Osteoblast (primary cell): Measurements from ENCODE around the gene MMEL1. TPM values are rescaled to one million over a fixed set of nuclear protein-coding genes. Genes with fewer than 3 reads are reported as not detected.

Experiments used
- DNase-seq: peaks from one replicate; pipeline ENCODE4 v3.0.0; 2011; ENCODE audit warnings: low spot score, mixed read lengths; ENCODE audit not compliant: insufficient read length; ENCODE audit errors: missing footprints
- H2AFZ ChIP-seq: 2 replicates; pipeline ENCODE4 v1.6.0; 2011; ENCODE audit warnings: mild to moderate bottlenecking, low read length
- H3K27ac ChIP-seq: 2 replicates; pipeline ENCODE4 v1.5.1; 2011; ENCODE audit warnings: mild to moderate bottlenecking, low read depth, low read length, moderate library complexity
- H3K27me3 ChIP-seq: 2 replicates; pipeline ENCODE4 v1.6.0; 2012; ENCODE audit warnings: mild to moderate bottlenecking, control low read depth, inconsistent platforms, low read length, moderate library complexity; ENCODE audit not compliant: insufficient read depth
- H3K36me3 ChIP-seq: 2 replicates; pipeline ENCODE4 v1.5.1; 2011; ENCODE audit warnings: mild to moderate bottlenecking, low read length, control low read depth, moderate library complexity; ENCODE audit not compliant: insufficient read depth
- H3K4me1 ChIP-seq: 2 replicates; pipeline ENCODE4 v1.5.1; 2011; ENCODE audit warnings: mild to moderate bottlenecking, low read length, control low read depth, moderate library complexity; ENCODE audit not compliant: insufficient read depth
- H3K4me2 ChIP-seq: 2 replicates; pipeline ENCODE4 v1.6.0; 2011; ENCODE audit warnings: mild to moderate bottlenecking, low read length; ENCODE audit not compliant: insufficient read depth
- H3K4me3 ChIP-seq: fragments of 200-600 bp; sonication (generic); 3 replicates; pipeline ENCODE4 v1.5.1; 2012; ENCODE audit warnings: mild to moderate bottlenecking, low read length, inconsistent platforms; ENCODE audit not compliant: insufficient read depth
- H3K79me2 ChIP-seq: 2 replicates; pipeline ENCODE4 v1.6.0; 2012; ENCODE audit warnings: mild to moderate bottlenecking, low read length, control low read depth, inconsistent platforms; ENCODE audit not compliant: insufficient read depth
- H3K9me3 ChIP-seq: 2 replicates; pipeline ENCODE4 v1.5.1; 2011; ENCODE audit warnings: low read depth, low read length, control low read depth
- H4K20me1 ChIP-seq: 2 replicates; pipeline ENCODE4 v1.6.0; 2012; ENCODE audit warnings: mild to moderate bottlenecking, low read length, control low read depth; ENCODE audit not compliant: insufficient read depth
- CTCF ChIP-seq: IDR thresholded peaks from 2 replicates; pipeline ENCODE4 v1.5.1; 2011; ENCODE audit warnings: mild to moderate bottlenecking, low read depth, low read length, moderate library complexity; ENCODE audit errors: extremely low read depth
- total RNA-seq: library from RNA; depleted of rRNA; stranded (reverse); fragments of >200 nt; gene quantifications from 2 replicates; pipeline ENCODE4 v1.2.3, GENCODE V29; 2012

The MMEL1 gene
- total RNA-seq, 1 donor = under 0.01 TPM

GRCh38 chr1:2592672-2593071 is 40.1 kb downstream of the MMEL1 start:
- Histone ChIP-seq H3K36me3 (no peaks in the 10 kb centered on the region), H3K27ac (no peak overlapping the region), H2AFZ (no peak overlapping the region), H3K79me2 (no peaks in the 10 kb centered on the region), H4K20me1 (no peaks in the 10 kb centered on the region), H3K4me2 (no peak overlapping the region), H3K4me3 (no peak overlapping the region), H3K4me1 (no peaks in the 10 kb centered on the region), H3K9me3 (no peaks in the 10 kb centered on the region), H3K27me3 (no peaks in the 10 kb centered on the region)
- DNase-seq = peak; percentile 58
- TF ChIP-seq CTCF = no peak

- Histone ChIP-seq H4K20me1 (no peaks in the 10 kb centered on the region), H2AFZ (no peak overlapping the region), H3K27ac (no peak overlapping the region), H3K79me2 (peaks cover 4% of the 10 kb centered on the region), H3K4me3 (no peak overlapping the region), H3K9me3 (no peaks in the 10 kb centered on the region), H3K4me1 (no peaks in the 10 kb centered on the region), H3K36me3 (no peaks in the 10 kb centered on the region), H3K4me2 (no peak overlapping the region), H3K27me3 (no peaks in the 10 kb centered on the region)
- TF ChIP-seq CTCF = no peak
- peak; percentile 86 for DNase-seq
Measured at GRCh38 chr1:2591581-2592261, 41.1 kb downstream of the MMEL1 start.

DNA sequence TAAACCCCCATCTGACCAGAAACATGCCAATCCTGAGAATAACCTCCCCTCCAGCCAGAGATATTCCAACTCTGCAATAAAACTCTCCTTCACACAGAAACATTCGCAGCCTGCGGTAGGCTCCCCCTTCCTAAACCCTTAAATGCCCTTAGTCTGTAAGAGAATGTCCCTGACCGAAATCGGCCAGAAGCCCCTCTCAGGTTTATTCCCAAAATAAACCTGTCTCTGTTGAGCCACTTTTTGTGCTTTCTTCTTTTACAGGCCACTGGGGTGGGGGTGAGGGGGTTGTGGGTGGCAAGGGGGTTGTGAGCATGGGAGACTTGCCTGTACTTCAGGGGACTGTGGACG is 41.6 kb downstream of the MMEL1 start:
- Histone ChIP-seq H3K4me1 (no peaks in the 10 kb centered on the region), H2AFZ (no peak overlapping the region), H3K27ac (no peak overlapping the region), H3K4me3 (no peak overlapping the region), H3K36me3 (no peaks in the 10 kb centered on the region), H4K20me1 (no peaks in the 10 kb centered on the region), H3K79me2 (peaks cover 4% of the 10 kb centered on the region), H3K9me3 (no peaks in the 10 kb centered on the region), H3K4me2 (no peak overlapping the region), H3K27me3 (no peaks in the 10 kb centered on the region)
- no peak for DNase-seq
- no peak for TF ChIP-seq CTCF

DNA sequence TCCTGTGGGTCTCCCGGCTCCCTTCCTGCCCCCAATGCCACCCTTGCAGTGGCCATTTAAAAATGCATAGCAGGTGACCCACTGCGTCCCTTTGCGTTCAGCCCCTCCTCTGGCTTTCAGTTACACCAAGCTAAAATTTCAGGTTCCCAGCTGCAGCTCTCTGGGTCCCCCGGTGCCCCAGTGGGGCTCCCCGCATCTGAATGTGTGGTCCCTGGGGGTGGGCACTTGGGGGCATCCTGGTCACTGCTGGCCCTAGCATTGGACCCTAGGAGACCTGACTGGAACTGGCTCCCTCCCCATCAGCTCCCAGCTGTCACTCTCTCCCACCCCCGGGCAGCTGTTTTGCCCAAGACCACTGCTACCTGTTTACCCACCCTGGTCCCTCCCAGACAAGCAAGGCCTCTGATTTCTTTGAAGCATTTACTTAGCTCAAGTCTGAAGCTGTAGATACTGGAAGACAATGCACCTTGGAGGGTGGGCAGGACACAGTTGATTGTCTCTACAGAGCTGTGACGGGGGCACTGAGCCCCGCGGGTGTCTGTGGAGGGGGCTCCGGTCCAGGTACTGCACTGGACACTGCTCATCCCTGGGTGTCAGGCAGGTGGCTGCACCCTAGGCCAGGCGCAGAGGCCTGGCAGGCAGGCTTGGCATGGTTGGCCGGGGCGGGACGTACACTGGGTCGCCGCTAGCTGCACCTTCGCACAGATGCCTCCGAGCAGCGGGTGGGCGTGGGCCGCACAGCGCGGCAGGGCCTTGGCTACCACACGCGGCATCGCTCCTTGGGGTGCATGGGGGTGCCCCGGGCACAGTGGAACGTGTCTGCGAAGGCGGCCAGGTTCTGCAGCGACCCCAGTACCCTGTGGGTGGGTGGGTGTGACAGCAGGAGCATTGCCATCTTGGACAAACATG is 42.3 kb downstream of the MMEL1 start:
- Histone ChIP-seq H3K4me1 (peaks cover 3% of the 10 kb centered on the region), H3K4me3 (no peak overlapping the region), H3K36me3 (no peaks in the 10 kb centered on the region), H3K27me3 (no peaks in the 10 kb centered on the region), H2AFZ (no peak overlapping the region), H3K79me2 (peaks cover 4% of the 10 kb centered on the region), H3K9me3 (no peaks in the 10 kb centered on the region), H3K4me2 (no peak overlapping the region), H4K20me1 (no peaks in the 10 kb centered on the region), H3K27ac (no peak overlapping the region)
- TF ChIP-seq CTCF = no peak
- peak; percentile 90 for DNase-seq
